Measurements from ENCODE around the gene MT1H. TPM values are rescaled to one million over a fixed set of nuclear protein-coding genes. Genes with fewer than 3 reads are reported as not detected.

Gene MT1H
- total and polyA plus RNA-seq, 2 experiments from 2014 or later: 13.5 TPM; not detected in 1

GRCh38 chr16:56695246-56695645 is 25.6 kb downstream of the MT1H start:
- H2AFZ ChIP-seq: no peak overlapping the region
- WGBS (ENCODE audit: low lambda C conversion rate, missing lambda C conversion rate): 71% methylated on average over 1 of the region's 1 CpG
- DNase-seq (ENCODE audit: low spot score): no peak
- H3K9me2 ChIP-seq (replicated peaks; ENCODE audit: insufficient read depth): no peaks in the 10 kb centered on the region
- no peaks in the 10 kb centered on the region for H3K4me1 ChIP-seq (ENCODE audit: insufficient read depth)
- no peaks in the 10 kb centered on the region for H3K79me2 ChIP-seq
- no peak overlapping the region for H3K4me3 ChIP-seq
- H3K9me3 ChIP-seq (ENCODE audit: low read depth): no peaks in the 10 kb centered on the region
- H3K27ac ChIP-seq: no peak overlapping the region
- no peaks in the 10 kb centered on the region for H3K36me3 ChIP-seq (replicated peaks; ENCODE audit: insufficient read depth, low read depth)
- H3K27me3 ChIP-seq: no peaks in the 10 kb centered on the region
- H3K4me2 ChIP-seq: no peak overlapping the region
- no peak for TF ChIP-seq CTCF (IDR thresholded peaks at IDR 0.05; ENCODE audit: poor library complexity)
- no peak for TF ChIP-seq EZH2phosphoT487 (IDR thresholded peaks at IDR 0.05; ENCODE audit: low read depth, severe bottlenecking, unreplicated experiment)
- TF ChIP-seq EZH2 (IDR thresholded peaks at IDR 0.05; ENCODE audit: borderline replicate concordance): no peak
- H4K20me1 ChIP-seq (ENCODE audit: insufficient read depth, poor library complexity, severe bottlenecking): no peaks in the 10 kb centered on the region

- H3K27me3 ChIP-seq: no peaks in the 10 kb centered on the region
- DNase-seq (ENCODE audit: low spot score): no peak
- H3K79me2 ChIP-seq: no peaks in the 10 kb centered on the region
- H3K9me2 ChIP-seq (replicated peaks; ENCODE audit: insufficient read depth): no peaks in the 10 kb centered on the region
- H3K9me3 ChIP-seq (ENCODE audit: low read depth): no peaks in the 10 kb centered on the region
- no peaks in the 10 kb centered on the region for H3K36me3 ChIP-seq (replicated peaks; ENCODE audit: insufficient read depth, low read depth)
- 89% methylated on average over 5 of the region's 5 CpGs for WGBS (ENCODE audit: low lambda C conversion rate, missing lambda C conversion rate)
- H4K20me1 ChIP-seq (ENCODE audit: insufficient read depth, poor library complexity, severe bottlenecking): no peaks in the 10 kb centered on the region
- no peak overlapping the region for H2AFZ ChIP-seq
- no peak overlapping the region for H3K27ac ChIP-seq
- TF ChIP-seq EZH2phosphoT487 (IDR thresholded peaks at IDR 0.05; ENCODE audit: low read depth, severe bottlenecking, unreplicated experiment) (no peak), CTCF (IDR thresholded peaks at IDR 0.05; ENCODE audit: poor library complexity) (no peak), EZH2 (IDR thresholded peaks at IDR 0.05; ENCODE audit: borderline replicate concordance) (no peak)
- H3K4me1 ChIP-seq (ENCODE audit: insufficient read depth): no peaks in the 10 kb centered on the region
- no peak overlapping the region for H3K4me2 ChIP-seq
- no peak overlapping the region for H3K4me3 ChIP-seq
These were observed 28.0 kb downstream of the MT1H start for GRCh38 chr16:56697456-56698155.

GRCh38 chr16:56700195-56700594 is 30.6 kb downstream of the MT1H start:
- WGBS (ENCODE audit: low lambda C conversion rate, missing lambda C conversion rate): 59% methylated on average over 1 of the region's 1 CpG
- Histone ChIP-seq H3K4me2 (no peak overlapping the region), H3K79me2 (no peaks in the 10 kb centered on the region), H3K4me1 (ENCODE audit: insufficient read depth) (no peaks in the 10 kb centered on the region), H3K4me3 (no peak overlapping the region), H2AFZ (no peak overlapping the region), H3K9me2 (replicated peaks; ENCODE audit: insufficient read depth) (no peaks in the 10 kb centered on the region), H3K27ac (no peak overlapping the region), H3K36me3 (replicated peaks; ENCODE audit: insufficient read depth, low read depth) (no peaks in the 10 kb centered on the region), H4K20me1 (ENCODE audit: insufficient read depth, poor library complexity, severe bottlenecking) (no peaks in the 10 kb centered on the region), H3K9me3 (ENCODE audit: low read depth) (no peaks in the 10 kb centered on the region), H3K27me3 (no peaks in the 10 kb centered on the region)
- DNase-seq (ENCODE audit: low spot score): no peak
- TF ChIP-seq CTCF (IDR thresholded peaks at IDR 0.05; ENCODE audit: poor library complexity) (no peak), EZH2phosphoT487 (IDR thresholded peaks at IDR 0.05; ENCODE audit: low read depth, severe bottlenecking, unreplicated experiment) (no peak), EZH2 (IDR thresholded peaks at IDR 0.05; ENCODE audit: borderline replicate concordance) (no peak)
